HG02678 (cell line): Measurements from ENCODE around the gene KIR2DL1.
"Not testable (repeated sequence)": the region's sequence is repeated elsewhere in the genome, so short reads cannot be mapped to it uniquely, and the experiment has no call there.

Experiments used
- ATAC-seq: cut with Tn5 transposase; IDR thresholded peaks from one replicate; pipeline ENCODE4 v1.9.1; 2021; ENCODE audit warnings: mild to moderate bottlenecking, moderate library complexity; ENCODE audit not compliant: unreplicated experiment

KIR2DL1 gene

DNA sequence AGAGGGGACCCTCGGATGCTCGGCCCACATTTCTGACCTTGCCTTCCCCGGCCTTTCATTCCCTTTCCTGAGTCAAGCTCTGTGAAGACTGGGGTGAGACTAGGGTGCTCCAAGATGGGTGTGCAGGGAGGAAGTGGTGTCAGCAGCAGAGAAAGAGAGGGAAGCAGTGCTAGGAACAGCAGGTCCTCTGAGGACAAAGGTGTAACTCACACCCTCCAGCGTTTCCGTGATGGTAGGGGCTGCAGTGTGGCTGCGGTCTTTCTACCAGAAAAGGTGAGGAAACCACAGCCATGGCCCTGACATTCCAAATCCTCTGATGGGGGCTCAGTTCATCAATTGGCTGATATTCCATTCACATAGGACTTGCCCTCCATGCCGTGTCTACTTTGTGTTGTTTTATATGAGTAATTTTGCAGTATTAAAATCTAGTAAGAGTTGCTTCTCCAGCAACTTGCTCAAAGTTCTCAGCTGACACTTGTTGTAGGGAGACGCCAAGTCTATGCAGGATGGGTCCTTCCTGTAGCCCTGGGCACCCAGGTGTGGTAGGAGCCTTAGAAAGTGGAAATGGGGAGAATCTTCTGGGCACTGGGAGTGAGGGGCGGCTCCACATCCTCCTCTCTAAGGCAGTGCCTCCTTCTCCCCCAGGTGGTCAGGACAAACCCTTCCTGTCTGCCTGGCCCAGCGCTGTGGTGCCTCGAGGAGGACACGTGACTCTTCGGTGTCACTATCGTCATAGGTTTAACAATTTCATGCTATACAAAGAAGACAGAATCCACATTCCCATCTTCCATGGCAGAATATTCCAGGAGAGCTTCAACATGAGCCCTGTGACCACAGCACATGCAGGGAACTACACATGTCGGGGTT is 48.3 kb downstream of the KIR2DL1 start:
- ATAC-seq: no peak

- not testable (repeated sequence) for ATAC-seq
Observed at GRCh38 chr19:54824416-54824815, 54.8 kb downstream of the KIR2DL1 start.

GRCh38 chr19:54825326-54825725 is 55.7 kb downstream of the KIR2DL1 start:
- ATAC-seq: not testable (repeated sequence)

- not testable (repeated sequence) for ATAC-seq
Observed at GRCh38 chr19:54828064-54828463, 58.5 kb downstream of the KIR2DL1 start.

DNA sequence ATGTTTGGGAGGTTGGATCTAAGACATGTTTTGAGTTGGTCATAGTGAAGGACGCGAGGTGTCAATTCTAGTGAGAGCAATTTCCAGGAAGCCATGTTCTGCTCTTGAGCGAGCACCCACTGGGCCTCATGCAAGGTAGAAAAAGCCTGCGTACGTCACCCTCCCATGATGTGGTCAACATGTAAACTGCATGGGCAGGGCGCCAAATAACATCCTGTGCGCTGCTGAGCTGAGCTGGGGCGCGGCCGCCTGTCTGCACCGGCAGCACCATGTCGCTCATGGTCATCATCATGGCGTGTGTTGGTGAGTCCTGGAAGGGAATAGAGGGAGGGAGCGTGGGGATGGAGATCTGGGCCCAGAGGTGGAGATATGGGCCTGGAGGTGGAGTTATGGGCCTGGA is 62.9 kb downstream of the KIR2DL1 start, which contains the start of gene KIR2DS4:
Gene KIR2DS4 (plus strand): TSS at position 181 of the 400 bp plus-strand sequence.
- ATAC-seq: not testable (repeated sequence)
